Muscle layer of duodenum (tissue), 2 donors: Measurements from ENCODE around the gene DLD.

ENCODE experiments used
- H3K27ac ChIP-seq: one replicate; pipeline ENCODE4 v1.7.0; 2013; ENCODE audit warnings: mild to moderate bottlenecking, low read length
- H3K27me3 ChIP-seq: one replicate; pipeline ENCODE4 v1.7.0; 2013; ENCODE audit warnings: low read depth, mild to moderate bottlenecking, control low read depth, low read length
- H3K36me3 ChIP-seq, 2 donors: one replicate each; pipeline ENCODE4 v1.7.0; 2013; ENCODE audit warnings: low read length in 2 of 2, control low read depth in 1 of 2, mild to moderate bottlenecking in 1 of 2; ENCODE audit not compliant: insufficient read depth in 2 of 2, control insufficient read depth in 1 of 2
- H3K4me1 ChIP-seq, 2 donors: one replicate each; pipeline ENCODE4 v1.7.0; 2013; ENCODE audit warnings: low read length in 2 of 2, mild to moderate bottlenecking in 2 of 2, control low read depth in 1 of 2, moderate library complexity in 1 of 2; ENCODE audit not compliant: insufficient read depth in 2 of 2, control insufficient read depth in 1 of 2
- H3K4me3 ChIP-seq, 2 donors: one replicate each; pipeline ENCODE4 v1.7.0; 2013; ENCODE audit warnings: low read length in 2 of 2, low read depth in 1 of 2, mild to moderate bottlenecking in 1 of 2
- H3K9me3 ChIP-seq, 2 donors: one replicate each; pipeline ENCODE4 v1.7.0; 2013; ENCODE audit warnings: low read length in 2 of 2, control low read depth in 1 of 2, mild to moderate bottlenecking in 1 of 2; ENCODE audit not compliant: control insufficient read depth in 1 of 2
- donor health status: healthy.

The DLD gene

DNA sequence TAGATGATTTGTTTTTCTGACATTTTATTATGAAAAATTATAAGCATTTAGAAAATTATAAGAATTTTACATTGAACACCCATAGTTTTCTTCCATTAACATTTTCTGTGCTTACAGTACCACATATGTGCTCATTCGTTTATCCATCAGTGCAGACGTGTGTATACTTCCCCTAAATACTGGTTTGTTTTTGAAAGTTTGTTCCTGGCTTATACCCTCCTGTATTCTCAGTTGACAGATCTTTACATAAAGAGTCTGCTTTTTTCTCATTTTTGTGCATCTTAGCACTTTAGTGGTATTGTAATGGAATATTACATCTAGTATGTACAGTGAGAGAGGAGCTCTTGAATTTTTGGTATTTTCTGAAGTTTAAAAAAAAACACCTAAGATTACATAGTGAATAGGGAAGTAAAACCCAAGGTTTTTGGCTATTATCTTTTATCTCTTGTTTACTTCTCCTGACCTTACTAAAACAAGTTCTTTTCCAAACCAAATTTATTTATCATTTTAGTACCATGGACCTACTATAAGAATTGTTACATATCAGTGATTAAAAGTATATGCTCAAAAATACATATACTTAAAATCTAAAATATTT, 8.1 kb downstream of the DLD start:
- Histone ChIP-seq H3K27ac (no peak overlapping the region), H3K36me3 (peaks cover 15 to 35% of the 10 kb centered on the region in 2 donors), H3K9me3 (no peaks in the 10 kb centered on the region), H3K4me3 (no peak overlapping the region), H3K27me3 (no peaks in the 10 kb centered on the region), H3K4me1 (peaks cover 0 to 25% of the 10 kb centered on the region in 2 donors)

DNA sequence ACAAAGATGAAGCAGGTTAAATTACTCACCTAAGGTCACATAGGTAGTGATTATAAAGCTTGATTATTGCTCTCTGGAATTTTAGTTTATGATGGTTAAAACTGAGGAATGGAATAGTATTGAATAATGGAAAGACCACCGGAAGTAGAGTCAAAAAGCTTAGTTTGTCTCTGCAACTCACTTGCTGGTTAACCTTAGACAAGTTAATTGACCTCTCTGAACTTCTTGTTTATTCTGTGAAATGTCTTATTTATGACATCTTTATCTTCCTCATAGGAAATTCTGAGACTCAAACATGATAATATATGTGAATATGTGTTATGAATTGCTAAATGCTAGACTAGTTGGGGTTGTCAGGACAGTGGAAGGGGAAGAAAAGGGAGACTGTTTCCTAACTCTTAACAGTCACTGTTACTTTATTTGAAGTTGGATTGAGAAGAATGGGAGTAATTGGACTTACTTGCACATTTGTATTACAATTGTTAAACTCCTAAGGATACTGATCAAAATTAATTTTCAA, 9.6 kb downstream of the DLD start:
- H3K4me3 ChIP-seq: no peak overlapping the region
- H3K27me3 ChIP-seq: no peaks in the 10 kb centered on the region
- H3K4me1 ChIP-seq: peaks cover 0 to 12% of the 10 kb centered on the region in 2 donors
- no peaks in the 10 kb centered on the region for H3K9me3 ChIP-seq
- H3K36me3 ChIP-seq: peaks cover 22% of the 10 kb centered on the region in 2 donors
- H3K27ac ChIP-seq: no peak overlapping the region

DNA sequence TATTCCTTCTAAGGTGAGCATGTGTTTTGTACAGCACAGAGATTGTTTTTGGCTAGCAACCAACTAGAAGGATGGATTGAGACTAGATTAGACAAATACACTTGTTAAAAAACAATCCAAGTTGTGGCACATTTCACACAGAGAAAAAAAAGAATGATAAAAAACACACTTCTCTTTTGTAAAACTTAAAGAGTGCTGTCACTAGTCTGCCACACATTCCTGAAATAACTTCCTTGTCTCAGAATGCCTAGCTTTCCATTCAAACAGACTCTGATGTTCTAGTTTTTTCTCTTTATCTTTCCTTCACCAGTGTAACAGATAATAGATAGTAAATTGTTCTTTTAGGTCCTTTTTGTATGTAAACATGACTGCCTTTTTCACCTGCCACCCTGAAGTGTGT, 11.4 kb downstream of the DLD start:
- peaks cover 0 to 6% of the 10 kb centered on the region in 2 donors for H3K4me1 ChIP-seq
- H3K4me3 ChIP-seq: no peak overlapping the region
- peaks cover 36% of the 10 kb centered on the region in 2 donors for H3K36me3 ChIP-seq

DNA sequence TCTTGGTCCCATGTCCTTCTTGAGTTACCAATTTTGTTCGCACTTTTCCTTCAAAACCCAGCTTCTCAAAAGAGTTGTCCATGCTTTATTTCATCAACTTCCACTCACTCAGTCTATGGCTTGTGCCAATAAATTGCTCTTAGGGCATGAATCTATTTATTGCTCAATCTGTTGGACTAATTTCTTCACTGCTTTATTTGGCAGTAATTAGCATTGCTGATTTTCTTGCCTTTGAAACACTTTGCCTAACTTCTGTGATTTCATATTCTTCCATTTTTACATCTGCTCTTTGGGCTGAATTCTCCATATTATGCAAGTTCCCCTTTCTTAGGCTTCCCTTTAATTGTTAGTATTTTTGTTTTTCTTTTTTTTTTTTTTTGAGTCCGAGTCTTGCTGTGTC, 16.8 kb downstream of the DLD start:
- H3K9me3 ChIP-seq: no peaks in the 10 kb centered on the region
- peaks cover 49 to 52% of the 10 kb centered on the region in 2 donors for H3K36me3 ChIP-seq
- H3K4me3 ChIP-seq: no peak overlapping the region
- no peaks in the 10 kb centered on the region for H3K4me1 ChIP-seq
- no peaks in the 10 kb centered on the region for H3K27me3 ChIP-seq
- no peak overlapping the region for H3K27ac ChIP-seq

More for the DNA sequence above, 11.4 kb downstream of the DLD start:
- Histone ChIP-seq H3K9me3 (no peaks in the 10 kb centered on the region), H3K27me3 (no peaks in the 10 kb centered on the region), H3K27ac (no peak overlapping the region)

DNA sequence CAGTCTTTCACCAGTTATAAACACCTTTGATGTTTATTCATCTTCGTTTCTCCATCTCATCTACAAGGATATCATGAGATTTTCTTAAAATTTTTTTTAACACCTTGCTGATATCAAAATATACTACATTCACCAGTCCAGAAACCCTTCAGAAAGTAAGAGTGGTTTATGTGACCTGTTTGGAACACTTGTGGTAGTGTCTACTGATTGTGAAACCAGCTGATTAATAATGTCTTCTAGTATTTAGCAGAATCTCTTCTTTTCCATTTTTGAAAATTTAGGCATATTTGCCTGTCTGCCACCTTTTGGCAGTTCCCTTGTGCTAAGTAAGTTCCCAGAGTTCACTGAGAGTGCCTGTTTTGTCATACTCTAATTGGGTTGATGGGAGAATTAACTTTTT, 18.5 kb downstream of the DLD start:
- Histone ChIP-seq H3K36me3 (peaks cover 37 to 39% of the 10 kb centered on the region in 2 donors), H3K27me3 (no peaks in the 10 kb centered on the region), H3K4me1 (no peaks in the 10 kb centered on the region), H3K4me3 (no peak overlapping the region), H3K9me3 (no peaks in the 10 kb centered on the region), H3K27ac (no peak overlapping the region)

DNA sequence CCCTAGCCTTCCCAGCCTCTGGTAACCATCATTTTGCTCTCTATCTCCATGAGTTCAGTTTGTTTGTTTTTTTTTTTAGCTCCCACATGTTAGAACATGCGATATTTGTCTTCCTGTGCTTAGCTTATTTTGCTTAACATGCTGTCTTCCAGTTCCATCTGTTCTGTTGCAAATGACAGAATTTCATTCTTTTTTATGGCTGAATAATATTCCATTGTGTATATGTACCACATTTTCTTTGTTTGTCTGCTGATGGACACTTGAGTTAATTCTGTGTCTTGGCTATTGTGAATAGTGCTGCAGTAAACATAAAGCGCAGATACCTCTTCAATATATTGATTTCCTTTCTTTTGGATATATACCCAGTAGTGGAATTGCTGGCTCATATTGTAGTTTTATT, 21.0 kb downstream of the DLD start:
- Histone ChIP-seq H3K27me3 (no peaks in the 10 kb centered on the region), H3K36me3 (peaks cover 23 to 31% of the 10 kb centered on the region in 2 donors), H3K27ac (no peak overlapping the region), H3K9me3 (no peaks in the 10 kb centered on the region), H3K4me3 (no peak overlapping the region), H3K4me1 (no peaks in the 10 kb centered on the region)

DNA sequence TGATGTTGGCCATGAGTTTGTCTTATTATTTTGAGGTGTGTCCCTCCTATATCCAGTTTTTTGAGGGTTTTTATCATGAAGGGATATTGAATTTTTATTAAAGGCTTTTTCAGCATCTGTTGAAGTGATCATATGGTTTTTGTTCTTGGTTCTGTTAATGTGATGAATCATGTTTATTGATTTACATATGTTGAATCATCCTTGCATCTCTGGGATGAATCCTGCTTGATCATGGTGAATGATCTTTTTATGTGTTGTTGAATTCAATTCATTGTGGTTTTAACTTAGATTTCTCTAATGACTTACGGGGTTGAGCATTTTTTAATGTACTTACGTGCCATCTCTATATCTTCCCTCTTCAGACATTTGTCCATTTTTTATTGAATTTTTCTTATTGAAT, 22.9 kb downstream of the DLD start:
- no peak overlapping the region for H3K27ac ChIP-seq
- no peak overlapping the region for H3K4me3 ChIP-seq
- peaks cover 32 to 40% of the 10 kb centered on the region in 2 donors for H3K36me3 ChIP-seq
- H3K4me1 ChIP-seq: no peaks in the 10 kb centered on the region
- H3K9me3 ChIP-seq: no peaks in the 10 kb centered on the region
- H3K27me3 ChIP-seq: no peaks in the 10 kb centered on the region

DNA sequence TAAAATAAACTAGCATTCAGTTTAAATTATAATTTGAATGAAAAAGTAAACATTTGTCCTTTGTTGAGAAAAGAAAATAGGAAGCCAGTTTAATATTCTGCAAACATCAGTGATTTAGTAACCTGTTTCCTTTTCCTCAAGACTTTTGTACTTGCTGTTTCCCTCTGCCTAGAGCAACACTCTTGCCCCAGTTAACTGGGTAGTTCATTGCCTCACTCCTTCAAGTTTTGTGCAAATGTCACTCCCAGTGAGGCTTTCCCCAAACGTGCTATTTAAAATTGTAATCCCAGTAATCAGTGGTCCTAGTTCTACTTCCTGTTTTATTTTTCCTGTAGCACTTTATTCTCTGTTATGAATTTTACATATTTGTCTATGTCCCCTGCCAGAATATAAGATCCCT, 23.8 kb downstream of the DLD start:
- no peaks in the 10 kb centered on the region for H3K27me3 ChIP-seq
- peaks cover 35 to 42% of the 10 kb centered on the region in 2 donors for H3K36me3 ChIP-seq
- no peak overlapping the region for H3K4me3 ChIP-seq
- no peak overlapping the region for H3K27ac ChIP-seq
- no peaks in the 10 kb centered on the region for H3K9me3 ChIP-seq
- H3K4me1 ChIP-seq: no peaks in the 10 kb centered on the region

DNA sequence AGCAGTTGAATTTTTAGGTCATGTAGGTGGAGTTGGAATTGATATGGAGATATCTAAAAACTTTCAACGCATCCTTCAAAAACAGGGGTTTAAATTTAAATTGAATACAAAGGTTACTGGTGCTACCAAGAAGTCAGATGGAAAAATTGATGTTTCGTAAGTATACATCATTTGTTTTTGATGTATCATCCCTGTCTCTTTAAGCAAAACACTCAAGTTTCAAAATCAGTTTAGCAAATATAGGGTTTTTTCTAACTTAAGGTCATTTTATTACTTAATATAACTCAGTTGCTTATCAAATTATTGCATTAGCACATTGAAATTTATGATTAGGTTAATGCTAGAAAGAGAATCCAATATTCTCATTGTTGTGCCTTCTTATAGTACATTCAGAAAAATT, 24.6 kb downstream of the DLD start:
- H3K4me3 ChIP-seq: no peak overlapping the region
- no peaks in the 10 kb centered on the region for H3K27me3 ChIP-seq
- no peaks in the 10 kb centered on the region for H3K9me3 ChIP-seq
- peaks cover 0 to 5% of the 10 kb centered on the region in 2 donors for H3K4me1 ChIP-seq
- peaks cover 35 to 43% of the 10 kb centered on the region in 2 donors for H3K36me3 ChIP-seq
- no peak overlapping the region for H3K27ac ChIP-seq

DNA sequence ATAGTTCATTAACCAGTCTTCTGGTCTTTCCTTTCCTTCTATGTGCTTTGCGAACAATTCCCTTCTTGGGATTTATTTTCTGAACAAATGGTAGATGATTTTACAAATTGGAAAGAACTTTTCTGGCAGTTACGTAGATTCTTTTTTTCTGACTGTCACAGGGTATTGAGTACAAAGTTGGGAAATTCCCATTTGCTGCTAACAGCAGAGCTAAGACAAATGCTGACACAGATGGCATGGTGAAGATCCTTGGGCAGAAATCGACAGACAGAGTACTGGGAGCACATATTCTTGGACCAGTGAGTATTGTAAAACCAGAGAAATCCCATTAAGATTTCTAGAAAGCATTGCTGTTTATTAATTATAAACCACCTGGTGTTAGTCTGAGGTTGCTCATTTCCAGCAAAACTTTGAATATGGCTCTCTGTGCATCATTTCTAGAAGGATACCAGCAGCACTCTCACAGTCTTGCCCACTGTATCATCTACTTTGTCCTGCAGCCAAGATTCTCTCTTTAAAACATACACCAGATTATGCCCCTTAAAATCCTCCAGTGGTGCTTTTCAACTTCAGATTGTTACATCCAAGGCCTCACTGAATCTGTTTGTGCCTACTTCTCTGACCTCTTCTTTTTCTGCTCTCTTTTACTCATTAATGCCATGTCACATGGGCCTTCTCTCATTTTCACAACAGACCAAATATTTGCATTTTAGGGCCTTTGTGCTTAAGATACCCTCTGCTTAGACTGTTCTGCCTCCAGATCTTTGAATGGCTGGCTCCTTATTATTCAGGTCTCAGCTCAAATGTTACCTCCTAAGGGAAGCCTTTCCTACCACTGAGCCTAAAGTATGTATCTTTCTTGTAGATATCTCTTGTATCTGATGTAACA, 27.0 kb downstream of the DLD start:
- H3K4me3 ChIP-seq: no peak overlapping the region
- peaks cover 31 to 37% of the 10 kb centered on the region in 2 donors for H3K36me3 ChIP-seq
- H3K9me3 ChIP-seq: no peaks in the 10 kb centered on the region
- peaks cover under 1 to 12% of the 10 kb centered on the region in 2 donors for H3K4me1 ChIP-seq
- H3K27ac ChIP-seq: no peak overlapping the region
- H3K27me3 ChIP-seq: no peaks in the 10 kb centered on the region

DNA sequence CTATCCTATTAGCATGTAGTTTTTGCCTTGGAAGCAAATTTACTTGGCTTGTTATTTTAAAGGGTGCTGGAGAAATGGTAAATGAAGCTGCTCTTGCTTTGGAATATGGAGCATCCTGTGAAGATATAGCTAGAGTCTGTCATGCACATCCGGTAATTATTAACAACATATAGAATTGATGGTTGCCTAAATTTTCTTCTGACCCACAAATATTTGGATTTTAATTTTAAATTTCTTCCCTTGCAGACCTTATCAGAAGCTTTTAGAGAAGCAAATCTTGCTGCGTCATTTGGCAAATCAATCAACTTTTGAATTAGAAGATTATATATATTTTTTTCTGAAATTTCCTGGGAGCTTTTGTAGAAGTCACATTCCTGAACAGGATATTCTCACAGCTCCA, 28.0 kb downstream of the DLD start:
- Histone ChIP-seq H3K9me3 (no peaks in the 10 kb centered on the region), H3K27ac (no peak overlapping the region), H3K4me3 (no peak overlapping the region), H3K4me1 (peaks cover 3 to 16% of the 10 kb centered on the region in 2 donors), H3K36me3 (peaks cover 39 to 47% of the 10 kb centered on the region in 2 donors), H3K27me3 (no peaks in the 10 kb centered on the region)
